Skin epidermis (tissue), 12 donors: ENCODE results near the gene GXYLT2.
"Not testable (repeated sequence)": the region's sequence is repeated elsewhere in the genome, so short reads cannot be mapped to it uniquely, and the experiment has no call there.

ENCODE experiments used
- H3K27ac ChIP-seq, 21 experiments: fragments of 200-600 bp; sonication (generic) in 11 of 21; one replicate each; pipeline ENCODE4 v1.5.0; 2020; ENCODE audit warnings: mild to moderate bottlenecking in 3 of 21, inconsistent platforms in 2 of 21, moderate library complexity in 2 of 21
- H3K4me3 ChIP-seq, 7 experiments: fragments of 200-600 bp; sonication (generic) in 2 of 7; one replicate each; pipeline ENCODE4 v1.5.0; 2020; ENCODE audit warnings: inconsistent platforms in 2 of 7, mild to moderate bottlenecking in 2 of 7, moderate library complexity in 1 of 7

GXYLT2 gene

GRCh38 chr3:72998466-72998865 lies 110.6 kb downstream of the GXYLT2 start:
- H3K27ac ChIP-seq, result peak overlapping the region in 9 of 21 experiments; percentile 17 to 97 (median 95)
- peak overlapping the region; percentile 19 to 96 (median 83) for H3K4me3 ChIP-seq

GRCh38 chr3:72999951-73000350 lies 112.1 kb downstream of the GXYLT2 start:
- Histone ChIP-seq H3K4me3 (no peak overlapping the region), H3K27ac (peak overlapping the region in 2 of 21 experiments; percentile 1 to 21)

GRCh38 chr3:73003050-73003449 lies 115.2 kb downstream of the GXYLT2 start:
- not testable (repeated sequence) for H3K27ac ChIP-seq, H3K4me3 ChIP-seq

- no peak overlapping the region for H3K4me3 ChIP-seq
- no peak overlapping the region for H3K27ac ChIP-seq
Measured at GRCh38 chr3:73004316-73004715, 116.5 kb downstream of the GXYLT2 start.

GRCh38 chr3:73007992-73008712 lies 120.3 kb downstream of the GXYLT2 start:
- H3K4me3 ChIP-seq, result no peak overlapping the region
- H3K27ac ChIP-seq, result no peak overlapping the region

GRCh38 chr3:73009008-73009407 lies 121.2 kb downstream of the GXYLT2 start:
- Histone ChIP-seq H3K4me3 (no peak overlapping the region), H3K27ac (no peak overlapping the region)

- no peak overlapping the region for H3K4me3 ChIP-seq
- no peak overlapping the region for H3K27ac ChIP-seq
Measured at GRCh38 chr3:73009750-73010149, 121.9 kb downstream of the GXYLT2 start.

- no peak overlapping the region for H3K4me3 ChIP-seq
- H3K27ac ChIP-seq, result no peak overlapping the region
Measured at GRCh38 chr3:73010158-73010557, 122.3 kb downstream of the GXYLT2 start.

- H3K27ac ChIP-seq, result no peak overlapping the region
- no peak overlapping the region for H3K4me3 ChIP-seq
Measured at GRCh38 chr3:73018298-73018697, 130.5 kb downstream of the GXYLT2 start.

- Histone ChIP-seq H3K4me3 (no peak overlapping the region), H3K27ac (no peak overlapping the region)
Measured at GRCh38 chr3:73018790-73019441, 131.1 kb downstream of the GXYLT2 start.

GRCh38 chr3:73021301-73021835 lies 133.5 kb downstream of the GXYLT2 start:
- no peak overlapping the region for H3K4me3 ChIP-seq
- no peak overlapping the region for H3K27ac ChIP-seq

- Histone ChIP-seq H3K27ac (no peak overlapping the region), H3K4me3 (no peak overlapping the region)
Measured at GRCh38 chr3:73024836-73025235, 137.0 kb downstream of the GXYLT2 start.

- Histone ChIP-seq H3K4me3 (no peak overlapping the region), H3K27ac (no peak overlapping the region)
Measured at GRCh38 chr3:73026111-73026759, 138.4 kb downstream of the GXYLT2 start.
